GM11168 (cell line): ENCODE measurements around the gene MAP1LC3B2.

Experiments
- in situ Hi-C: fragments of 300-500 bp; cut with MboI; formaldehyde crosslinking; loops from one replicate; pipeline ENCODE4 v1.12.0; 2022; ENCODE audit warnings: low sequenced_read_pairs; ENCODE audit not compliant: unreplicated experiment

MAP1LC3B2 gene

GRCh38 chr12:116609319-116610114 is 50.3 kb downstream of the MAP1LC3B2 start:
- in situ Hi-C loops, result no loop called here

- in situ Hi-C loops, result no loop called here
Measured at GRCh38 chr12:116610971-116611541, 51.9 kb downstream of the MAP1LC3B2 start.

- in situ Hi-C loops, result no loop called here
Measured at GRCh38 chr12:116612436-116612835, 53.3 kb downstream of the MAP1LC3B2 start.

DNA sequence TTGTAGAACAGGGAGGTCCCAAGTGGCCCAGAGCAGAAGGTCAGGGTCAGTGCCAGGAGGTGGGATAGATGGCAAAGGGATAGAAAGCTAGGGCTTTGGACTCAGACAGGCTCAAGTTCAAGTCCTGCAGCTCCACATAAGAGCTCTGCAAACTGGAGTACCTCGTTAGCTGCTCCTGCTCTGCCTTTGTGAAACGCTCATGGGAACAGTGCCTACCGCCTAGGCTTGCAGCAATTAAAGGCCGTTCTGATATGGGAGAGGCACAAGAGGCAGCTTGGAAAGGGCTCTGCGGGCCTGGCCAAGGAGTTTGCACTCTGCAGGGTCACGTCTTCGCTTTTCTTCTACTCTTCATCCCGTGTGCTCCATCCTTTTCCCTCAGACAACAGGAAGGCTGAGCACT is 54.1 kb downstream of the MAP1LC3B2 start:
- in situ Hi-C loops, result no loop called here

DNA sequence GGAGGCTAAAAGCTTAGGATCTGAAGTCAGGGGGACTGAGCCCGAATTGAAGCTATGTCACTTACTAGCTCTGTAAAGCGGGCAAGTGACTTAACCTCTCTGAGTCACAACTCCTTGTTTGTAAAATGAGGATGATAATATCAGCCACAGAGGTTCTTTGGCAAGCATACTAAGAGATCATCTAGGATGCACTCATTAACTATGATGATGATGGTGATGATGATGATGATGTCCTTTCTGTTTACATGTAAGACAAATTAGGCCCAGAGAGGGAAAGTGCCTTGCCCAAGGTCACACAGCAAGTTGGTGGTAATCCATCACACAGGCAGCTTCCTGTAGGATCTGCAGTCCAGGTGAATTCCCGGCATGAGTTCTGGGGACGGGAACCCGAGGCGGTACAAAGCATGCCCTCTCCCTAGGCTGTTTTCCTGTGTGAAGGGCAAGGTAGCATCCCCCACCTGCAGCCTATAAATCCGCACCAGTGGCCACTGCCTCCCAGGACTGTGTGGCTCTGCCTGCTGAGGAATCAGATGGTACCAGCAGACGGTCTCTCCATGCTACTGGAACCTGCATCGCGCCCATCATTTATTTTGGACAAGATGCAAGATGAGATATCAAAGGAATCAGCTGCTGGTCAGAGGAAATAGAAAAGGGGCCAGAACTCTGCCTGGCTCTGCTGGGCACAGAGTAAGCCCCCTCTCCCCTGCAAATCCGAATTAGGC is 55.2 kb downstream of the MAP1LC3B2 start:
- in situ Hi-C loops, result no loop called here

GRCh38 chr12:116615141-116615861 is 56.1 kb downstream of the MAP1LC3B2 start:
- in situ Hi-C loops, result no loop called here

- in situ Hi-C loops, result no loop called here
Measured at GRCh38 chr12:116616536-116617248, 57.5 kb downstream of the MAP1LC3B2 start.

DNA sequence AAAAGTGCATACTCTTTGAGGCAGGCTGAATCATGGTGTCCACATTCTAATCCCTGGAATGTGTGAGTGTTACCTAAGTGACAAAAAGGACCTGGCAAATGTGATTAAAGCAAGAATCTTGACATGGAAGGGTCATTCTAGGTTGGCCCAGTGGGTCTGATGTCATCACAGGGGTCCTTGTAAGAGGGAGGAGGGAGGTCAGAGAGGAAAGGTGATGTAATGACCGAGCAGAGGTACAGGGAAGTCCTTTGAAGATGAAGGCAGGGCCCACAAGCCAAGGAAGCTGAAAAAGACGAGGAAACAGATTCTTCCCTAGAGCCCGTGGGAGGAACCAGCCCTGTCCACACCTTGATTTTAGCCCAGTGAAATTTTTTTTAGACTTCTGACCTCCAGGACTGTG is 60.1 kb downstream of the MAP1LC3B2 start:
- in situ Hi-C loops, result no loop called here

DNA sequence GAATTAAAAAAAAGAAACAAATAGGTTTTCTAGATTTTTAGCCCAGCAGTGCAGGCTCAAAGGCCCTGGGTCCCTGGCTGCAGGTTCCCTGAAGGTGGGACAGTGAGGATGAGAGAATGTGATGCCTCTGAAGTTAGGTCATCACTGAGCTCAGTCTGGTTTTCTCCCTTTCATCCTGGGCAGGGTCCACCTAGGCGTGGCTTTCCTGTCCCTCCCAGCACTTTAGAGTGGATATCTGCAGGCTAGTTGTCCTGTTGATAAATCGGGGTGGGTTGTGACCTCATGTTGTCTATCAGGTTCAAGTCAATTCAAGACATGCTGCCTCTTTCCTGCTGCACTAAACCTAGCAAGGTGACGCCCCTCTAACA is 60.9 kb downstream of the MAP1LC3B2 start:
- in situ Hi-C loops, result no loop called here

DNA sequence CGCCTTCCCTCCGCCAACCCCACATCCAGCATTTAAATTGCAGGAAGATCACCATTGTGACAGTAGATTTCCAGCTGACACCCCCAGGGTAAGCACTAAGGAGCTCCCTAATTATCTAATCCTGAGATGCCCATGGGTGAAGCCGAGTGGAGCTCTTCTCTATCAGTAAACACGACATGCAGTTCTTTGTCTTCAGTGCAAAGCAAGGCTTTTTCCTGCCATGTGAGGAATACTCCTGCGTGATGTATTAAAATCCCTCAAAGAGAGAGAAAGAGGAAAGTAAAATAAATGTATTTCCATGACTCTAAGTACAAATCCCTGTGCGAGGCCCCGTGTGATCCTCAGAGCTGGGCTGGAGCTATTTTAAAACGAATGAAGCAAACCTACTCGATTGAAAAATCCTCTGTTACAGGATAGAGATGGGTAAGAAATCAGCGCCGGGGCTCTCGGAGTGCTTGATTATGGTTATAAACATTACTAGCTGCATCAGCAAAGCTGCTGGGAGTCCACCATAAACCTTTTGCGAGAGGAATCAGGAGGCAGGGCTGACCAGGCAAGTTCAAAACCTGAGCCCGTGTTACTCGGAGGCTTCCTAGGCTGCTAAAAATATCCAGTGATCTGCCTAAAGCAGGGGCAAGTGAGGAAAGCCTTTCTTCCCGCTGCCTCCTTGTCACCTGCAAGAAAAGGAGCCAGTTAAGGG is 61.5 kb downstream of the MAP1LC3B2 start:
- in situ Hi-C loops, result no loop called here

DNA sequence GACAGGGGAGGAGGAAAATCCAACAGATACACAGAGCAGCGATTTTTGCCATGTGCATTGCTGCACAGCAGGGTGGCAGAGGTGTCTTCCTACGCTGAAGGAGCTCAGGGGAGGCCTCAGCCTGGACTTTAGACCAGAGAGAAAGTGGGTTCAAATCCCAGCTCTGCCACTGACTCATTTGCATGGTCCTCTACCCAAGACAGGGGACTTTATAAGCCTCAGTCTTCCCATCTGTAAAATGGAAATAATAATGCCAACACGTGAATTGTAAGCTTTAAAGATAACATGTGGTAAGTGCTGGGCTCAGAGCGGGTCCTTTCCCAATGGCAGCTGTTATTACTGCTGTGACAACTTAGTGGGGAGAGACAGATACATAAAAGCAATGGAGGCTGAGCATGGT is 62.0 kb downstream of the MAP1LC3B2 start:
- in situ Hi-C loops, result no loop called here

GRCh38 chr12:116624516-116624915 is 65.3 kb downstream of the MAP1LC3B2 start:
- in situ Hi-C loops, result no loop called here

GRCh38 chr12:116626153-116626552 is 67.0 kb downstream of the MAP1LC3B2 start:
- in situ Hi-C loops, result no loop called here
